ENCODE results near the gene DDX53.

DDX53 gene

GRCh38 chrX:23052324-23052723 lies 52.6 kb downstream of the DDX53 start:
- TF ChIP-seq CTCF (IDR thresholded peaks at IDR 0.05; ENCODE audit: insufficient read depth, low read length, poor library complexity, severe bottlenecking), result no peak
- Histone ChIP-seq H3K36me3 (ENCODE audit: control insufficient read depth, insufficient read depth, low read length) (no peaks in the 10 kb centered on the region), H3K27me3 (replicated peaks; ENCODE audit: control insufficient read depth, insufficient read depth, low read length) (no peaks in the 10 kb centered on the region), H3K4me3 (replicated peaks; ENCODE audit: low read depth, low read length) (no peak overlapping the region)
- no peak for DNase-seq (ENCODE audit: extremely low read depth, insufficient read length)

Measured in GM06990 (cell line).